ENCODE results near the gene SBF2. TPM values are rescaled to one million over a fixed set of nuclear protein-coding genes. Genes with fewer than 3 reads are reported as not detected.

Gene SBF2
- total and polyA plus RNA-seq, 2 of the 13 experiments (the other 11 are each of a cell fraction or from before 2014, with no cell fraction given), result 24.0 to 45.8 TPM

DNA sequence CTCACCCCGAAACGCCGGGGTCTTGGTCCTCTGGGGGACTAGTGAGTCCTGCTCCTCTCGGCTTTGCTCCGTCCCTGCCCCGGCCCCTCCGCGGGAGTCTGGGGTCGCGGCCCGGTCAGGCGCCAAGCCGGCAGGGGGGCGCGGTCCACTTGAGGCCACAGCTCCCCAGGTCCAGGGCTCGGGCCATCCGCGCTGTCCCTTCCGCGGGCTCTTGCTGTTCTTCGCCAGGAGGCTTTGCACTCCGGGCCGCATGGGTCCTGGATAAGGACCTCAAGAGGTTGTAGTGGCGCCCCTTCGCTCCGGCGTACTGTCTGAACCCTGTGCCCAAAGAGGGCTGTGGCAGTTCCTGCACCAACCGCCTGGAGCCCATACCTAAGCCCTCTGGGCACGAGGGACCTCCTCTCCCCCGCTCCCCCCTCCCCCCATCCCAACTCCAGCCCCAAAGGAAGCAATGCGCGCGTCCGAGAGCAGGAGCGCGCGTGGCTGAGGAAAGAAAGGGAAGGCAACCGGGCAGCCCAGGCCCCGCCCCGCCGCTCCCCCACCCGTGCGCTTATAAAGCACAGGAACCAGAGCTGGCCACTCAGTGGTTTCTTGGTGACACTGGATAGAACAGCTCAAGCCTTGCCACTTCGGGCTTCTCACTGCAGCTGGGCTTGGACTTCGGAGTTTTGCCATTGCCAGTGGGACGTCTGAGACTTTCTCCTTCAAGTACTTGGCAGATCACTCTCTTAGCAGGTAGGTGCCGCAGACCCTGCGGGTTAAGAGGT is 10.7 kb upstream of the SBF2 start, which contains the start of gene ADM (continued):
- TF ChIP-seq, protein P1, sequence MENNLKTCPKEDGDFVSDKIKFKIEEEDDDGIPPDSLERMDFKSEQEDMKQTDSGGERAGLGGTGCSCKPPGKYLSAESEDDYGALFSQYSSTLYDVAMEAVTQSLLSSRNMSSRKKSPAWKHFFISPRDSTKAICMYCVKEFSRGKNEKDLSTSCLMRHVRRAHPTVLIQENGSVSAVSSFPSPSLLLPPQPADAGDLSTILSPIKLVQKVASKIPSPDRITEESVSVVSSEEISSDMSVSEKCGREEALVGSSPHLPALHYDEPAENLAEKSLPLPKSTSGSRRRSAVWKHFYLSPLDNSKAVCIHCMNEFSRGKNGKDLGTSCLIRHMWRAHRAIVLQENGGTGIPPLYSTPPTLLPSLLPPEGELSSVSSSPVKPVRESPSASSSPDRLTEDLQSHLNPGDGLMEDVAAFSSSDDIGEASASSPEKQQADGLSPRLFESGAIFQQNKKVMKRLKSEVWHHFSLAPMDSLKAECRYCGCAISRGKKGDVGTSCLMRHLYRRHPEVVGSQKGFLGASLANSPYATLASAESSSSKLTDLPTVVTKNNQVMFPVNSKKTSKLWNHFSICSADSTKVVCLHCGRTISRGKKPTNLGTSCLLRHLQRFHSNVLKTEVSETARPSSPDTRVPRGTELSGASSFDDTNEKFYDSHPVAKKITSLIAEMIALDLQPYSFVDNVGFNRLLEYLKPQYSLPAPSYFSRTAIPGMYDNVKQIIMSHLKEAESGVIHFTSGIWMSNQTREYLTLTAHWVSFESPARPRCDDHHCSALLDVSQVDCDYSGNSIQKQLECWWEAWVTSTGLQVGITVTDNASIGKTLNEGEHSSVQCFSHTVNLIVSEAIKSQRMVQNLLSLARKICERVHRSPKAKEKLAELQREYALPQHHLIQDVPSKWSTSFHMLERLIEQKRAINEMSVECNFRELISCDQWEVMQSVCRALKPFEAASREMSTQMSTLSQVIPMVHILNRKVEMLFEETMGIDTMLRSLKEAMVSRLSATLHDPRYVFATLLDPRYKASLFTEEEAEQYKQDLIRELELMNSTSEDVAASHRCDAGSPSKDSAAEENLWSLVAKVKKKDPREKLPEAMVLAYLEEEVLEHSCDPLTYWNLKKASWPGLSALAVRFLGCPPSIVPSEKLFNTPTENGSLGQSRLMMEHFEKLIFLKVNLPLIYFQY (CRISPR knock-in tag; IDR thresholded peaks at IDR 0.05; ENCODE audit: borderline replicate concordance), result peak; percentile 96
- TF ChIP-seq ZNF230 (CRISPR knock-in tag; IDR thresholded peaks at IDR 0.05) (no peak), ZSCAN22 (CRISPR knock-in tag; IDR thresholded peaks at IDR 0.05) (no peak), ZNF557 (CRISPR knock-in tag; IDR thresholded peaks at IDR 0.05) (no peak), SMAD3 (CRISPR knock-in tag; IDR thresholded peaks at IDR 0.05) (peak; percentile 28; the same call in 1 of the 2 replicates), STAT5B (CRISPR knock-in tag; IDR thresholded peaks at IDR 0.05) (no peak), CBX2 (IDR thresholded peaks at IDR 0.05; ENCODE audit: low read depth, low read length) (no peak), CBX2 (CRISPR knock-in tag; IDR thresholded peaks at IDR 0.05; ENCODE audit: low read depth) (no peak), ARNT (IDR thresholded peaks at IDR 0.05) (no peak), ZNF34 (CRISPR knock-in tag; IDR thresholded peaks at IDR 0.05; ENCODE audit: borderline replicate concordance) (0 out of 2 replicates have a peak, but pooled peaks have one; percentile 56), DPF2 (CRISPR knock-in tag; IDR thresholded peaks at IDR 0.05; ENCODE audit: borderline replicate concordance, low read depth) (no peak), ZEB1 (IDR thresholded peaks at IDR 0.05; ENCODE audit: insufficient replicate concordance, low read depth) (peak; percentile 65), POLR2G (IDR thresholded peaks at IDR 0.05; ENCODE audit: low read depth, low read length) (peak; percentile 99), XBP1 (CRISPR knock-in tag; IDR thresholded peaks at IDR 0.05) (no peak), ZIK1 (CRISPR knock-in tag; IDR thresholded peaks at IDR 0.05; ENCODE audit: borderline replicate concordance, low read depth) (peak; percentile 20; the same call in 1 of the 2 replicates), TBL1XR1 (IDR thresholded peaks at IDR 0.05; ENCODE audit: borderline replicate concordance, low read length, partially characterized antibody) (peak; percentile 78), FOXP1 (IDR thresholded peaks at IDR 0.05) (no peak), FOXP1 (CRISPR knock-in tag; IDR thresholded peaks at IDR 0.05) (no peak), HNRNPUL1 (IDR thresholded peaks at IDR 0.05; ENCODE audit: low read depth, low read length) (no peak), ZNF136 (CRISPR knock-in tag; IDR thresholded peaks at IDR 0.05; ENCODE audit: low read depth) (no peak), ZNF878 (CRISPR knock-in tag; IDR thresholded peaks at IDR 0.05) (0 out of 2 replicates have a peak, but pooled peaks have one; percentile 80), ZBTB42 (CRISPR knock-in tag; IDR thresholded peaks at IDR 0.05) (no peak), POLR2AphosphoS2 (IDR thresholded peaks at IDR 0.05; ENCODE audit: low read depth, low read length) (peak; percentile 86), ZNF12 (CRISPR knock-in tag; IDR thresholded peaks at IDR 0.05) (no peak), CCDC6 (CRISPR knock-in tag; IDR thresholded peaks at IDR 0.05) (no peak; the same call in 1 of the 2 replicates), SP2 (CRISPR knock-in tag; IDR thresholded peaks at IDR 0.05) (no peak), TAF1 (CRISPR knock-in tag; IDR thresholded peaks at IDR 0.05) (peak; percentile 92), ZMYM2 (CRISPR knock-in tag; IDR thresholded peaks at IDR 0.05) (peak; percentile 70; the same call in 1 of the 2 replicates)
- TF ChIP-seq, protein P2, sequence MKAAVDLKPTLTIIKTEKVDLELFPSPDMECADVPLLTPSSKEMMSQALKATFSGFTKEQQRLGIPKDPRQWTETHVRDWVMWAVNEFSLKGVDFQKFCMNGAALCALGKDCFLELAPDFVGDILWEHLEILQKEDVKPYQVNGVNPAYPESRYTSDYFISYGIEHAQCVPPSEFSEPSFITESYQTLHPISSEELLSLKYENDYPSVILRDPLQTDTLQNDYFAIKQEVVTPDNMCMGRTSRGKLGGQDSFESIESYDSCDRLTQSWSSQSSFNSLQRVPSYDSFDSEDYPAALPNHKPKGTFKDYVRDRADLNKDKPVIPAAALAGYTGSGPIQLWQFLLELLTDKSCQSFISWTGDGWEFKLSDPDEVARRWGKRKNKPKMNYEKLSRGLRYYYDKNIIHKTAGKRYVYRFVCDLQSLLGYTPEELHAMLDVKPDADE (CRISPR knock-in tag; IDR thresholded peaks at IDR 0.05), result 0 out of 2 replicates have a peak, but pooled peaks have one; percentile 47
